Smooth muscle cell (in vitro differentiated cells): ENCODE results near the gene UBE2D1. TPM values are rescaled to one million over a fixed set of nuclear protein-coding genes. Genes with fewer than 3 reads are reported as not detected.

Source experiments
- DNase-seq: peaks from one replicate; lab custom pipeline; 2025; ENCODE audit not compliant: unreplicated experiment; lab: John Stamatoyannopoulos, UW
- H2AFZ ChIP-seq: fragments of 200-600 bp; sonication (generic); 2 replicates; pipeline ENCODE4 v1.6.0; 2016; ENCODE audit warnings: antibody characterized with exemption, low read depth, mild to moderate bottlenecking
- H3F3A ChIP-seq: fragments of 200-600 bp; sonication (generic); 2 replicates; pipeline ENCODE4 v1.6.0; 2017; ENCODE audit warnings: antibody characterized with exemption, low read depth
- H3K27ac ChIP-seq: fragments of 200-600 bp; sonication (generic); 2 replicates; pipeline ENCODE4 v1.5.1; 2016; ENCODE audit warnings: low read depth, mild to moderate bottlenecking
- H3K27me3 ChIP-seq: fragments of 200-600 bp; sonication (generic); 2 replicates; pipeline ENCODE4 v1.6.1; 2016; ENCODE audit warnings: low read depth, mild to moderate bottlenecking
- H3K36me3 ChIP-seq: fragments of 200-600 bp; sonication (generic); 2 replicates; pipeline ENCODE4 v1.5.1; 2016; ENCODE audit warnings: low read depth
- H3K4me1 ChIP-seq: fragments of 200-600 bp; sonication (generic); 2 replicates; pipeline ENCODE4 v1.5.1; 2016; ENCODE audit warnings: low read depth
- H3K4me2 ChIP-seq: fragments of 200-600 bp; sonication (generic); 2 replicates; pipeline ENCODE4 v1.6.0; 2016; ENCODE audit warnings: mild to moderate bottlenecking
- H3K4me3 ChIP-seq: fragments of 200-600 bp; sonication (generic); 2 replicates; pipeline ENCODE4 v1.5.1; 2016; ENCODE audit warnings: mild to moderate bottlenecking
- H3K79me2 ChIP-seq: fragments of 200-600 bp; sonication (generic); 2 replicates; pipeline ENCODE4 v1.6.0; 2016; ENCODE audit warnings: low read depth, mild to moderate bottlenecking
- H3K9ac ChIP-seq: fragments of 200-600 bp; sonication (generic); 2 replicates; pipeline ENCODE4 v1.6.0; 2016; ENCODE audit warnings: low read depth
- H3K9me3 ChIP-seq: fragments of 200-600 bp; sonication (generic); replicated peaks from 2 replicates; pipeline ENCODE4 v1.5.1; 2016; ENCODE audit warnings: low read depth
- H4K20me1 ChIP-seq: fragments of 200-600 bp; sonication (generic); 2 replicates; pipeline ENCODE4 v1.6.0; 2016; ENCODE audit warnings: low read depth
- WGBS: methylation state at CpG from one replicate; pipeline ENCODE4 v1.1.7; 2016; ENCODE audit warnings: low lambda C conversion rate; 5-methylcytosine and 5-hydroxymethylcytosine counted together
- polyA plus RNA-seq: library from polyadenylated mRNA; unstranded; fragments of >200 nt; fragmentation: Nextera tagmentation; extraction: Ambion mirVana; gene quantifications from 2 replicates; pipeline ENCODE4 v1.2.1, GENCODE V29; 2016
- total RNA-seq: library from RNA; depleted of rRNA; stranded (reverse); fragments of >200 nt; gene quantifications from 2 replicates; pipeline ENCODE4 v1.2.3, GENCODE V29; 2014
- TF ChIP-seq, protein P1 (sequence below): fragments of 200-600 bp; sonication (generic); IDR thresholded peaks from 2 replicates; pipeline ENCODE4 v1.5.1; 2017; ENCODE audit warnings: borderline replicate concordance, mild to moderate bottlenecking, antibody characterized with exemption; ENCODE audit not compliant: insufficient read depth, poor library complexity, severe bottlenecking

Gene UBE2D1
- total and polyA plus RNA-seq, 2 experiments from 2014 or later: 19.0 to 24.5 TPM

GRCh38 chr10:58319599-58319998, 15.2 kb upstream of the UBE2D1 start:
- TF ChIP-seq, protein P1, sequence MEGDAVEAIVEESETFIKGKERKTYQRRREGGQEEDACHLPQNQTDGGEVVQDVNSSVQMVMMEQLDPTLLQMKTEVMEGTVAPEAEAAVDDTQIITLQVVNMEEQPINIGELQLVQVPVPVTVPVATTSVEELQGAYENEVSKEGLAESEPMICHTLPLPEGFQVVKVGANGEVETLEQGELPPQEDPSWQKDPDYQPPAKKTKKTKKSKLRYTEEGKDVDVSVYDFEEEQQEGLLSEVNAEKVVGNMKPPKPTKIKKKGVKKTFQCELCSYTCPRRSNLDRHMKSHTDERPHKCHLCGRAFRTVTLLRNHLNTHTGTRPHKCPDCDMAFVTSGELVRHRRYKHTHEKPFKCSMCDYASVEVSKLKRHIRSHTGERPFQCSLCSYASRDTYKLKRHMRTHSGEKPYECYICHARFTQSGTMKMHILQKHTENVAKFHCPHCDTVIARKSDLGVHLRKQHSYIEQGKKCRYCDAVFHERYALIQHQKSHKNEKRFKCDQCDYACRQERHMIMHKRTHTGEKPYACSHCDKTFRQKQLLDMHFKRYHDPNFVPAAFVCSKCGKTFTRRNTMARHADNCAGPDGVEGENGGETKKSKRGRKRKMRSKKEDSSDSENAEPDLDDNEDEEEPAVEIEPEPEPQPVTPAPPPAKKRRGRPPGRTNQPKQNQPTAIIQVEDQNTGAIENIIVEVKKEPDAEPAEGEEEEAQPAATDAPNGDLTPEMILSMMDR: no peak
- no peak for DNase-seq
- 89% methylated on average over 1 of the region's 1 CpG for WGBS

GRCh38 chr10:58320351-58321049, 14.3 kb upstream of the UBE2D1 start:
- 95% methylated on average over 4 of the region's 4 CpGs for WGBS
- Histone ChIP-seq H2AFZ (no peak overlapping the region), H3K4me2 (no peak overlapping the region), H3K4me1 (peaks cover 4% of the 10 kb centered on the region), H4K20me1 (no peaks in the 10 kb centered on the region), H3K27me3 (no peaks in the 10 kb centered on the region), H3K4me3 (no peak overlapping the region), H3K36me3 (no peaks in the 10 kb centered on the region), H3K9me3 (no peaks in the 10 kb centered on the region), H3K27ac (no peak overlapping the region), H3K79me2 (no peaks in the 10 kb centered on the region), H3K9ac (no peak overlapping the region), H3F3A (no peaks in the 10 kb centered on the region)
- TF ChIP-seq, protein P1: no peak
- no peak for DNase-seq

More at GRCh38 chr10:58319599-58319998, 15.2 kb upstream of the UBE2D1 start:
- Histone ChIP-seq H3K79me2 (no peaks in the 10 kb centered on the region), H3K27ac (no peak overlapping the region), H3K27me3 (no peaks in the 10 kb centered on the region), H2AFZ (no peak overlapping the region), H3K9me3 (no peaks in the 10 kb centered on the region), H3K4me2 (no peak overlapping the region), H3K4me3 (no peak overlapping the region), H3F3A (no peaks in the 10 kb centered on the region), H3K36me3 (no peaks in the 10 kb centered on the region), H3K4me1 (peaks cover 4% of the 10 kb centered on the region), H3K9ac (no peak overlapping the region), H4K20me1 (no peaks in the 10 kb centered on the region)

GRCh38 chr10:58322072-58322834, 12.6 kb upstream of the UBE2D1 start:
- no peaks in the 10 kb centered on the region for H3F3A ChIP-seq
- DNase-seq: no peak
- H3K79me2 ChIP-seq: no peaks in the 10 kb centered on the region
- no peaks in the 10 kb centered on the region for H3K9me3 ChIP-seq
- no peak overlapping the region for H3K27ac ChIP-seq
- no peak overlapping the region for H2AFZ ChIP-seq
- no peaks in the 10 kb centered on the region for H3K36me3 ChIP-seq
- no peaks in the 10 kb centered on the region for H4K20me1 ChIP-seq
- no peaks in the 10 kb centered on the region for H3K27me3 ChIP-seq
- no peak overlapping the region for H3K4me3 ChIP-seq
- TF ChIP-seq, protein P1: no peak
- WGBS: 89% methylated on average over 3 of the region's 3 CpGs
- no peak overlapping the region for H3K4me2 ChIP-seq
- no peak overlapping the region for H3K9ac ChIP-seq
- peaks cover 4% of the 10 kb centered on the region for H3K4me1 ChIP-seq
